Measurements from ENCODE around the gene MYO9A.

DNA sequence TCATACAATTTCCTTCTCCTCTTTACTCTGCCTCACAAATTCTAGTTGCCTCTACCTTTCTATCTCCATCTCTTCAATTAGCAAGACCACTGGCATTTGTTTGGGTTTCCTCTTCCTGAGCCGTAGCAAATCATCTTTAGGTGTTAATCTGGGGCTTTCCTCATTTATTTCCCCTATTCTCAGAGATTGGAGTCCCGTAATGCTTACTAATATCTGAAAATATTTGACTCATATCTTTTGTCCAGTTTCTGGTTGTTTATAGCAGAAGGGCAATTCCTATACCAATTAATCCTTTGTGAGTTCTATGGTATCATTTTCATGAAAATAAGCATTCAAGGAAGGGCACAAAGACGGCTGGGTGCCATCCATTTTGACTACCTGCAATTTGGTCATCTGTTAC is 203.9 kb downstream of the MYO9A start:
- TF ChIP-seq, protein P1, sequence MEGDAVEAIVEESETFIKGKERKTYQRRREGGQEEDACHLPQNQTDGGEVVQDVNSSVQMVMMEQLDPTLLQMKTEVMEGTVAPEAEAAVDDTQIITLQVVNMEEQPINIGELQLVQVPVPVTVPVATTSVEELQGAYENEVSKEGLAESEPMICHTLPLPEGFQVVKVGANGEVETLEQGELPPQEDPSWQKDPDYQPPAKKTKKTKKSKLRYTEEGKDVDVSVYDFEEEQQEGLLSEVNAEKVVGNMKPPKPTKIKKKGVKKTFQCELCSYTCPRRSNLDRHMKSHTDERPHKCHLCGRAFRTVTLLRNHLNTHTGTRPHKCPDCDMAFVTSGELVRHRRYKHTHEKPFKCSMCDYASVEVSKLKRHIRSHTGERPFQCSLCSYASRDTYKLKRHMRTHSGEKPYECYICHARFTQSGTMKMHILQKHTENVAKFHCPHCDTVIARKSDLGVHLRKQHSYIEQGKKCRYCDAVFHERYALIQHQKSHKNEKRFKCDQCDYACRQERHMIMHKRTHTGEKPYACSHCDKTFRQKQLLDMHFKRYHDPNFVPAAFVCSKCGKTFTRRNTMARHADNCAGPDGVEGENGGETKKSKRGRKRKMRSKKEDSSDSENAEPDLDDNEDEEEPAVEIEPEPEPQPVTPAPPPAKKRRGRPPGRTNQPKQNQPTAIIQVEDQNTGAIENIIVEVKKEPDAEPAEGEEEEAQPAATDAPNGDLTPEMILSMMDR (IDR thresholded peaks at IDR 0.05), result no peak
- no peak for TF ChIP-seq POLR2A (IDR thresholded peaks at IDR 0.05)

Data from heart left ventricle (tissue), 13 donors.